Vagina (tissue), 2 donors: ENCODE data around the gene TEX264. TPM values are rescaled to one million over a fixed set of nuclear protein-coding genes. Genes with fewer than 3 reads are reported as not detected.

Source experiments
- DNase-seq, 2 donors: peaks; one replicate each; pipeline ENCODE4 v3.0.0-alpha.2; 2017; ENCODE audit errors: extremely low spot score in 2 of 2
- H3K27ac ChIP-seq: fragments of 200-600 bp; sonication (generic); one replicate; pipeline ENCODE4 v1.5.1; 2019
- H3K27me3 ChIP-seq: fragments of 200-600 bp; sonication (generic); one replicate; pipeline ENCODE4 v1.5.1; 2019
- H3K36me3 ChIP-seq, 2 donors: fragments of 200-600 bp; sonication (generic); one replicate each; pipeline ENCODE4 v1.5.1; 2017 to 2019
- H3K4me1 ChIP-seq: fragments of 200-600 bp; sonication (generic); one replicate; pipeline ENCODE4 v1.5.1; 2019
- H3K4me3 ChIP-seq, 2 donors: fragments of 200-600 bp; sonication (generic); 1 replicate in 1 of 2; 2 replicates in 1 of 2; pipeline ENCODE4 v1.5.1; 2016 to 2019
- H3K9me3 ChIP-seq: fragments of 200-600 bp; sonication (generic); one replicate; pipeline ENCODE4 v1.5.1; 2019
- CTCF ChIP-seq, 3 experiments: fragments of 450-650 bp in 2 of 3; fragments of 200-600 bp in 1 of 3; sonication (generic) in 1 of 3; IDR thresholded peaks; one replicate each; pipeline ENCODE4 v1.5.1; 2017 to 2019; ENCODE audit warnings: antibody characterized with exemption in 3 of 3, mild to moderate bottlenecking in 2 of 3, moderate library complexity in 2 of 3
- POLR2A ChIP-seq, 2 donors: fragments of 450-650 bp; IDR thresholded peaks; one replicate each; pipeline ENCODE4 v1.6.1; 2017; ENCODE audit warnings: antibody characterized with exemption in 2 of 2, mild to moderate bottlenecking in 2 of 2, moderate library complexity in 2 of 2
- POLR2AphosphoS5 ChIP-seq, 2 donors: sonication (generic); formaldehyde crosslinking; IDR thresholded peaks; one replicate each; pipeline ENCODE4 v1.9.0; 2017; ENCODE audit warnings: antibody characterized with exemption in 2 of 2, mild to moderate bottlenecking in 2 of 2, low read depth in 1 of 2; ENCODE audit not compliant: insufficient read depth in 1 of 2
- intact Hi-C: fragments of 100-400 bp; cut with DNase I; formaldehyde crosslinking; loops from one replicate; pipeline ENCODE4 v1.15.1; 2023
- total RNA-seq: library from RNA; depleted of rRNA; stranded (reverse); fragments of >200 nt; gene quantifications from one replicate; pipeline ENCODE4 v1.2.3, GENCODE V29; 2016

TEX264 gene
- total RNA-seq: 66.8 TPM

DNA sequence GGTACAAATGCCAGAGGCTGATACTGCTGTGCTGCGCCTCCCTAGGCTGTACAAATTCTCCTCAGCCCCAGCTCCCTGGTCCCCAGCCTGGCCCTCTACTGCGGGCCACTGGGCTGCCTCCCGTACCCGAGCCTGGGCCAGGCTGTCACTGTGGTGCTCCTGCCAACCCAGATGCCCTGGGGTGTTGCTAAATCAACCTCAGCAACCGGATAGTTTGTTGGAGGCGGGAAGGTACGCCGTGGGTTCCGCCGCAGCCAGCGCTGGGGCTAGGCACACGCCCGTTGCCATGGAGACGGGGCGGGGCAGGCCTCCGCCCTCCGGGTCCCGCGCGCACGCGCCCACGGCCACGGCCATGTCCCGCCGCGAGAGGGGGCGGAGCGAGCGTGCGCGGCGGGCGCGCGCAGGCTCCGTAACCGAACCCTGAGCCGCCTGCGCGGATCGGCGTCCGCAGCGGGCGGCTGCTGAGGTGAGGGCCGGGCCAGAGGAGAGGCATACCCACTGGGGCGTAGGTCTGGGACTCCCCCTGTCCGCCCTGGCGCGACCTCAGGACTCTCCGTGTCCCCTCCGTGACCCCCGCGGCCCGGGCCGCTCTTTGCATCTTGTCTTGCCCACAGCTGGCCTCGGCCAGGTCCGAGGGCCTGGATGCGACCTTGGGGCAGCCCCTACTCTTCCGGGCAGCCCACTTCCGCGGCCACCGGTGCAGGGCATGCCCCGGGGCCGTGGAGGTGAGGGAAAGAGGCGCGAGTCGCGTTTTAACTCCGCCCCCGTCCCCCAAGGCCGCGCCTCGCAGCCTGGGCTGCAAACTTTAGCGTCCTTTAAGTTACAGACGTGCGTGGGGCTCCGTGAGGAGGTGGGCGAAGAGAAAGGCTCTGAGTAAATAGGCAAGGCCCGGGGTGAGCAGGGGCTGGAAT lies at the start of gene TEX264:
Gene TEX264 (plus strand): TSS at position 430 of the 911 bp plus-strand sequence. CDS start 3,053 bp downstream, outside the sequence.
- DNase-seq: no peak
- intact Hi-C loops: loop anchor here (5.0 to 10.0 kb wide), 2 partner anchors 169 to 276 kb away; partner anchors contain the start of genes DCAF1 and RBM15B
- TF ChIP-seq POLR2A (IDR thresholded peaks at IDR 0.05) (peak in 1 of 2 donors; percentile 85), POLR2AphosphoS5 (IDR thresholded peaks at IDR 0.05; ENCODE audit: insufficient read depth in 1 of 2, low read depth in 1 of 2) (peak in 1 of 2 donors; percentile 92), CTCF (IDR thresholded peaks at IDR 0.05) (no peak)
- Histone ChIP-seq H3K36me3 (no peaks in the 10 kb centered on the region), H3K4me1 (peaks cover 63% of the 10 kb centered on the region), H3K9me3 (no peaks in the 10 kb centered on the region), H3K27ac (peak within 1 kb of the TSS; percentile 85), H3K4me3 (peak within 1 kb of the TSS; percentile 65 to 91), H3K27me3 (no peaks in the 10 kb centered on the region)

- intact Hi-C loops: no loop called here
- no peak for DNase-seq
- Histone ChIP-seq H3K4me1 (peaks cover 40% of the 10 kb centered on the region), H3K36me3 (no peaks in the 10 kb centered on the region), H3K4me3 (no peak overlapping the region), H3K9me3 (no peaks in the 10 kb centered on the region), H3K27ac (peak overlapping the region; percentile 51), H3K27me3 (no peaks in the 10 kb centered on the region)
- TF ChIP-seq POLR2AphosphoS5 (IDR thresholded peaks at IDR 0.05; ENCODE audit: insufficient read depth in 1 of 2, low read depth in 1 of 2): no peak
- no peak for TF ChIP-seq POLR2A (IDR thresholded peaks at IDR 0.05)
- TF ChIP-seq CTCF (IDR thresholded peaks at IDR 0.05): no peak
These were observed 48.6 kb upstream of the TEX264 start for GRCh38 chr3:51622413-51622812.

DNA sequence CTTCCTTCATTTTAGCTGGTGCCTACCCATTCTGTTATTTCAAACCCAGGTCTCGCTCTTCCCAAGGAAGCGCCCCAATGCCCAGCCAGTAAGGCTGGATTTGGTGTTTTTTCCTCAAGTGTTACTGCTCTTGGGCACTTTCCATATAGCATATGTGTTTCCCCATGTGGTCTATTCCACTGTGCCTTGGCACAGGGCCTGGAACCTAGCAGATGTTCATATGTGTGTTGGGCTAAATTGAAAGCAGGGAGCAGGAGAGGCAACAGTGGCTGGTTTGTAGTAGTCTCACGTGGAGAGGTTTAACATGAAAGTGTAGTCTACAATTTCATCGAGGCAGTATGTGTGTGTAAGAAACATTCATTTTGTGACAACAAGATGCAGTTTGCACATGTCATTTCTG lies 48.2 kb upstream of the TEX264 start:
- H3K36me3 ChIP-seq: no peaks in the 10 kb centered on the region
- no peak for DNase-seq
- no peak overlapping the region for H3K27ac ChIP-seq
- intact Hi-C loops: no loop called here
- H3K27me3 ChIP-seq: no peaks in the 10 kb centered on the region
- TF ChIP-seq POLR2A (IDR thresholded peaks at IDR 0.05): no peak
- no peak for TF ChIP-seq CTCF (IDR thresholded peaks at IDR 0.05)
- H3K9me3 ChIP-seq: no peaks in the 10 kb centered on the region
- H3K4me3 ChIP-seq: no peak overlapping the region
- peaks cover 40% of the 10 kb centered on the region for H3K4me1 ChIP-seq

DNA sequence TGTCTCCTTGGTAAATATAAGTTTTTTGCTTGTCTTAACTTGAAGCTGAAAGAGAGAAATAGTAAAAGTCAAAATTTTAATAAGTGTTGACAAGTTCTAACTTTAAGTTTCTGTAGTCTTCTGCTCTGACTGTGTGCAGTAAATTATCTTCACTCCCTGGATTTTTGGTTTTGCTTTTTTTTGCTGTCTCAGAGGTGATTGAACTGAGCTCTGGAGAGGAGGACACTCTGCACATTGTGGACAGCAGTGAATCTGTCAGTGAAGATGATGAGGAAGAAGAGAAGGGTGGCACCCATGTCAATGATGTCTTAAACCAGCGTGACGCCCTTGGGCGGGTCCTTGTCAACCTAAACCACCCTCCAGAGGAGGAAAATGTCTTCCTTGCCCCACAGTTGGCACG lies 40.5 kb upstream of the TEX264 start:
- Histone ChIP-seq H3K36me3 (peaks cover under 1 to 62% of the 10 kb centered on the region in 2 donors), H3K4me3 (no peak overlapping the region), H3K27ac (no peak overlapping the region), H3K27me3 (no peaks in the 10 kb centered on the region), H3K9me3 (no peaks in the 10 kb centered on the region), H3K4me1 (no peaks in the 10 kb centered on the region)
- intact Hi-C loops: no loop called here
- TF ChIP-seq POLR2AphosphoS5 (IDR thresholded peaks at IDR 0.05; ENCODE audit: insufficient read depth in 1 of 2, low read depth in 1 of 2) (no peak), POLR2A (IDR thresholded peaks at IDR 0.05) (no peak), CTCF (IDR thresholded peaks at IDR 0.05) (no peak)
- no peak for DNase-seq
